ENCODE results near the gene TNFRSF12A.

GRCh38 chr16:3014971-3015370, 5.2 kb upstream of the TNFRSF12A start:
- TF ChIP-seq CTCF (IDR thresholded peaks at IDR 0.05), result no peak
- no peak for TF ChIP-seq REST (IDR thresholded peaks at IDR 0.05; ENCODE audit: insufficient read depth in 1 of 2, low read depth in 2 of 2, low read length in 1 of 2)
- no peak for TF ChIP-seq POLR2AphosphoS5 (IDR thresholded peaks at IDR 0.05; ENCODE audit: low read depth, low read length)
- no peak for TF ChIP-seq SIN3A (IDR thresholded peaks at IDR 0.05; ENCODE audit: borderline replicate concordance, insufficient read depth, low read depth, low read length)
- TF ChIP-seq TCF7L2 (IDR thresholded peaks at IDR 0.05; ENCODE audit: low read depth, low read length), result no peak
